Stimulated activated CD4-positive, alpha-beta T cell treated with anti-CD3 and anti-CD28 coated beads, TNF-alpha, amount 100 ng/mL, for 48 hours (primary cell): ENCODE measurements around the gene FTCD.
"Not testable (repeated sequence)": the region's sequence is repeated elsewhere in the genome, so short reads cannot be mapped to it uniquely, and the experiment has no call there.

Experiments used
- DNase-seq, 3 donors: peaks; one replicate each; pipeline ENCODE4 v3.0.0-alpha.2; 2020; ENCODE audit warnings: low read depth in 3 of 3

Gene FTCD

DNA sequence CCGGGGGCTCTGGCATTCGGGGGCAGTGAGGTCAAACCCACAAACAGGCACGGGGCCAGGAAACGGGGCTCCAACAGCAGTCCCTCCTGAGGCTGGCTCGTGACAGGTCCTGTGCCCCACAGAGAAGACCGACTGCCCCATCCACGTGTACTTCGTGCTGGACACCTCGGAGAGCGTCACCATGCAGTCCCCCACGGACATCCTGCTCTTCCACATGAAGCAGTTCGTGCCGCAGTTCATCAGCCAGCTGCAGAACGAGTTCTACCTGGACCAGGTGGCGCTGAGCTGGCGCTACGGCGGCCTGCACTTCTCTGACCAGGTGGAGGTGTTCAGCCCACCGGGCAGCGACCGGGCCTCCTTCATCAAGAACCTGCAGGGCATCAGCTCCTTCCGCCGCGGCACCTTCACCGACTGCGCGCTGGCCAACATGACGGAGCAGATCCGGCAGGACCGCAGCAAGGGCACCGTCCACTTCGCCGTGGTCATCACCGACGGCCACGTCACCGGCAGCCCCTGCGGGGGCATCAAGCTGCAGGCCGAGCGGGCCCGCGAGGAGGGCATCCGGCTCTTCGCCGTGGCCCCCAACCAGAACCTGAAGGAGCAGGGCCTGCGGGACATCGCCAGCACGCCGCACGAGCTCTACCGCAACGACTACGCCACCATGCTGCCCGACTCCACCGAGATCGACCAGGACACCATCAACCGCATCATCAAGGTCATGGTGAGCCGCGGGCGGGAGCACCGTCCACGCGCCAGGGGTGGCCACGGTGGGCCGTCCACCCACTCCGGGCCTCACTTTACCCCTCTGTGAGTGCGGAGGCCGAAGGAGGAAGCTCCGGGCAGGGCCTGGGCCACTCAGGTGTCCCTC, 43.3 kb downstream of the FTCD start:
- no peak for DNase-seq

DNA sequence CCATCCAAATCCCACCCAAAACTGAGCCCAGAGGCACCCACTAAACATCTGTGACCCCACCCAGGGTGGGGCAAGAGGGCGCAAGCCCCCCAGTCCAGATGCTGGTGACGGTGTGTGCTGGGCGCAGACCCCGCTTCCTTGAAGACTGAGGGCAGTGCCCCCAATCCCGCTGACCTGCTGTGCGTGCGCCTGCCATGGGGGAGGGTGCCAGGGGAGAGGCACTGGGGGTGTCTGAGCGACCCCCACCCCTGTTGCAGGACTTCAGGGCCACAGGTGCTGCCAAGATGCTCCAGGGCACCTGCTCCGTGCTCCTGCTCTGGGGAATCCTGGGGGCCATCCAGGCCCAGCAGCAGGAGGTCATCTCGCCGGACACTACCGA, 44.2 kb downstream of the FTCD start:
- no peak for DNase-seq

- DNase-seq, result no peak
Observed at GRCh38 chr21:46110499-46111192, 44.7 kb downstream of the FTCD start.

DNA sequence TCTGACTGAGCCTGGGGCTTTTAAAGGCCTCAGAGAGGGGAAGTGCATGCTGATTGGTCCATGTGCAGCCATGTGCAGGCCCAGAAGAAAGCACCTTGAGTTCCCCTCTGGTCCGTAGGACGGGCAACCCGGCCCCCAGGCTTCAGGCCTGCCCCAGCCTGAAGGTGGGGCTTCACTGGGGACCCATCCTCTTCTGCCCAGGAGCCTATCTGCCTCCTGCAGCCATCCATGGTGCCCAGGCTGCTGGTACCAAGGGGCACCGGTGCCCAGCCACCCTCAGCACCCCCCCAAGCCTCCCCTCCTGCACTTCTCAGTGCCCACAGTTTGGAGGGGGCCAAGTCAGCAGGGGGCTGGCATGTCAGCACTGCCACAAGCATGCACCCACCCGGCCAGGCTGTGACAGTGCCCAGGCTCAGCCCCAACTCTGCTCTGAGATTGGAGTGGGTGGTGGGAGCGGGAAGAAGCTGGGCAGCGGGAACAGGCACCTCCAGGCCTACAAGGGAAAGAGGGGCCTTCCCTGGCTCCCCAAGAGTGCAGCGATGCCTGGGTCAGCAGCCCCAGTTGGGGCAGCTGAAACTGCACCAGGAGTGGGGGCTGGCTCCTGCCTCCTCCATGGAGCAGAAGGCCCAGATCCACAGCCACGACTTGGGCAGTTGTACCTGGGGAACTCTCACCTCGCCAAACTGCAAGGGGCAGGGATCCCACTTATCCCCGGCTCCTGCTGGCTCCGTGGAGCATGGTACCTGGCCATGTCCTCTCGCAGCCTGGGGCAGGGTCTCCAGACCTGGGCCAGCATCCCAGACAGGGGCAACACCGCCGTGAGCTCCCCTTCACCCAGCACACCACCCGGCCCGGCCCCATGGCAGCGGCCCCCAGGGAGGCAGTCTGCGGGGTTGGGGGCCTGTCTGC, 45.8 kb downstream of the FTCD start:
- DNase-seq, result no peak

DNA sequence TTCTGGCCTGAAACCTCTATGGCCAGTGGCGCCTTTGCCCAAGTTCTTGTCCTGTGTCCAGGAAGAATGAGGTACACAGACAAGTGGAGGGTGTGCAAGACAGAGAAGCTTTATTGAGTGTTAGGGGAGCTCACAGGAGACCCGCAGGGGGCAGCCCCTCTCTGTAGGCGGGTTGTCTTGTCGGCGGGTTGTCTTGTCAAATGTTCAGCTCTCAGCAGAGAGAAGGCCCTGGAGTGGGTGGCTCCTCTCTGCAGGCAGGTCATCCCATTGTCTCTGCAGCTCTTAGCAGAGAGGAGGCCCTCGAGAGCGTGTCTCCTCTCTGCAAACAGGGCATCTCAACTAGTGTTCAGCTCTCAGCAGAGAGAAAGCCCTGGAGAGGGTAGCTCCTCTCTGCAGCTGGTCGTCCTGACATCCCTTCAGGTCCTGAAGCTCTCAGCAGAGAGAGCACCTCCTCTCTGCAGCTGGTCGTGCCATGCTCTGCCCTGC, 46.5 kb downstream of the FTCD start:
- DNase-seq, result no peak

GRCh38 chr21:46107376-46107775, 48.0 kb downstream of the FTCD start:
- not testable (repeated sequence) for DNase-seq

- no peak for DNase-seq
Observed at GRCh38 chr21:46104104-46104503, 51.3 kb downstream of the FTCD start.

GRCh38 chr21:46100906-46101305, 54.5 kb downstream of the FTCD start:
- DNase-seq, result no peak

DNA sequence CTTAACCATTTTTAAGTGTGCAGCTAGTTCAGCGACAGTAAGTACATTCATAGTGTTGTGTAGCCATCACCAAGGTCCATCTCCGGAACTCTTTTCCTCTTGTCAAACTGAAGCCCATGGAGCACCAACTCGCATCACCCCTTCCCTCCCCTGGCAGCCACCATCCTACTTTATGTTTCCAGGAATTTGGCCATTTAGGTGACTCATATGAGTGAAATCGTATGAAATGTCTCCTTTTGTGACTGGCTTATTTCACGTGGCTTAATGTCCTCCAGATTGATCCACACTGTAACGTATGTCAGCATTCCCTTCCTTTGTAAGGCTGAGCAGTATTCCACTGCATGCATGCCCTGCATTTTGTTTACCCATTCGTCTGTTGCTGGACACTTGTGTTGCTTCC, 55.0 kb downstream of the FTCD start:
- DNase-seq, result no peak

DNA sequence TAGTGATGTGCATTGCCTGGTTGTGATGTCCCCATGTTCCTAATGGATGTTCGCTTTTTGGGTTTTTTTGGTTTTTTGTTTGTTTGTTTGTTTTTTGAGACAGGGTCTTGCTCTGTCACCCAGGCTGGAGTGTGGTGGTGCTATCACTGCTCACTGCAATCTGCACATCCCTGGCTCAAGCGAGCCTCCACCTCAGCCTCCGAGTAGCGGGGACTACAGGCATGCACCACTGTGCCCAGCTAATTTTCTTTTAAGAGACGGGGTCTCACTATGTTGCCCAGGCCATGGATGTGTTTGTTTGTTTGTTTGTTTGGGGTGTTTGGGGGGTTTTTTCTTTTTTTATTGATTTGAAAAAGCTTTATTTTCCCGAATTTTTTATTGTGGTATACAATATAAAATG, 55.4 kb downstream of the FTCD start:
- no peak for DNase-seq

- DNase-seq, result no peak
Observed at GRCh38 chr21:46099476-46099875, 55.9 kb downstream of the FTCD start.

- DNase-seq, result no peak
Observed at GRCh38 chr21:46098303-46099141, 56.9 kb downstream of the FTCD start.

DNA sequence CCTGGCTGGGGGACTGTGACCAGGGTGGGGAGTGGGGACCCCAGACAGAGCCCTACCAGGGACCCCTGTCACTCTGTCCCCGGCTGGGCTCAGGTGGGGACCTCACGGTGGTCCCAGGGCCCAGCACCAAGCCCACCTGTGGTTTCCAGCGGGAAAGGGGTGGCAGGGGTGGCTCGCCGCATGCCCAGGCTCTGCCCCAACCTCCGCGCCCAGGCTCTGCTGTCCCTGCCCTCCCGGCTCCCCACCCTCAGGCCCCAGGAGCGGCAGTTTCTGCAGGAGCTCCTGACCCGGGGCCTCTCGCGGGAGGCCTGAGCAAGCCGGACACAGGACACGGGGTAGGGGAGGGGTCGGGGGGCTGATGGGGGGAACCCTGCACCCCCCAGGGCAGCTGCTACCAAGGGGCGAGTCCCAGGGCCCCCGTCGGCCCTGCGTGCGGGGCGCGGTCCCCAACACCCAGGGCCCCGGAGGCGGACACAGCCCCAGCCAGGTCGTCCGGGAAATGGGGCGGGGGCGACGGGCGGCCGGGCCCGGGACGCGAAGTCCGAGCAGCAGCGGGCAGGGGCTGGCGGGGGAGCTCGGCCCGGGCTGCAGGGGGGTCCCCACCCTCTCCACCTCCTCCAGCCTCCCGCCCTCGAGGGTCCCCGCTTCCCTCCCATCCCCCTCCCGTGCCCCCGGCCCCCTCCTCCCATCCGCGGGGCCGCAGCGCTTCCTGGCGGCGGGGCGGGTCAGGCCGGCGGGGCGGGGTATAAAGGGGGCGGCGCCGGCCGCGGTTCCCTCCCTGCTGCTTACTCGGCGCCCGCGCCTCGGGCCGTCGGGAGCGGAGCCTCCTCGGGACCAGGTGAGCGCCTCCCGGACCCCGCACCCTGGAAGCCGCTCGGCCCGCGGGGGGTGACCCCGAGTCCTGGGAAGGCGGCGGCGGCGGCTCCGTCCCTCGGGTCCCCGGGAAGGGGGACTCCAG, 57.8 kb downstream of the FTCD start, which contains the start of gene COL6A2:
COL6A2 (plus strand) TSS at position 777 of the 958 bp plus-strand sequence.
- DNase-seq, result peak; percentile 18 to 47 (median 19)

DNA sequence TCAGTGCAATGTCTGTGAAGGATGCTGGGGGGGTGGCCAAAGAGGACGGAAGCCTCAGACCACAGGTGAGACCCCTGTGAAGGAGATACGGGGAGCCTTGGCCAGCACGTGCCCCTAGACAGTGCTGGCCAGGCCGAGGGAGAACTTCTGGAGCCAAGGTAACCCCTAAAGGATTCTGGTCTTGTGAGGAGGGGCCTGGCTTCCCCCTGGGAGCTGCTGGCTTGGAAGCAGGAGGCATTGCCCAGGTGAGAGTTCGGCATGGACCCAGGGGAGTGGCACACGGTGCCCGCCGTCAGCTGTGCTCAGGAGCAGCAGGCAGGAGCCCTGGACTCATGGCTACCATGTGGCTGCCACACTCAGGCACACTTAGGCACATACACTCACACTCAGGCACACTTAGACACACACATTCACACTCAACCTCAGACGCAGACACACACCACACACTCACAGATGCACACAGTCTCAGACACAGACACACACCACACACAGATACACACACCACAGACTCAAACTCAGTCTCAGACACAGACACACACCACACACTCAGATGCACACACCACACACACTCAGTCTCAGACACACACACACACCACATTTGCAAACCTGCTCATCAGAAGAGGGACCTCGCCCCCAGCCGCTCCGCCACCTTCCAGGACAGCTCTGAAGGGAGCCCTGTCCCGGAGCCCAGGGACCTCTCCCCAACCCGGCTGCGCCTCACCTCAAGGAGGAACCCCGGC, 58.6 kb downstream of the FTCD start:
- no peak for DNase-seq

- DNase-seq, result no peak
Observed at GRCh38 chr21:46095814-46096595, 59.4 kb downstream of the FTCD start.

DNA sequence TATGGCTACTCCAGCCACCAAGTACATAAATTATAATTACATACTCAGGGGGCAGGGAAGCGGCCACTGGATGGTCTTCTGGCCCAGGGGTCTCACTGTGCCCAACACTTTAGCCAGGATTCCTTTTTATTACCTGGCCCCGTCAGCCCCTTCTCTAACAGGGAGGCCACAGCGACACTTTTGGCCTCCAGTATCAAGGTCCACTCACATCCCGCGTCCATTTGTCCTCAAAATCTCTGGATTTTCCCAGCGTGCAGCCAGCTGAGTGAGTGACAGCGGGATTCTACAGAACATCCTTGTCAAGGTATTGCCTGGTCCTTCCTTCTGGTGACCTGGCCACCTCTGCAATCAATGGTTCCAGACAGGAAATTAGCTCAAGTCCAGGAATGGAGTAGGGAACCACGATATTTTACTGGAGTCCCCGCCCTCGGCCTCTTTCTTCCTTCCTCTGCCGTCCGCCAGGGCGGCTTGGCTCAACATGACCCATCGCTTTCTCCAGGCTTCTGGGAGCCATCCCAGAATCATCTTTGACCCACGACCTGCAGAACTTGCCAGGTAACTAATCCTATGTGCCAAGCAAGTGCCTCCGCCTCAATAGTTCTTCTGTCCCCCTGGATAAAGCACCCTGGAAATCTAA, 60.2 kb downstream of the FTCD start:
- DNase-seq, result no peak

GRCh38 chr21:46094401-46095082, 60.8 kb downstream of the FTCD start:
- no peak for DNase-seq
